Smooth muscle cell (in vitro differentiated cells): ENCODE measurements around the gene RASAL3. TPM values are rescaled to one million over a fixed set of nuclear protein-coding genes. Genes with fewer than 3 reads are reported as not detected.

Source experiments
- DNase-seq: peaks from one replicate; lab custom pipeline; 2025; ENCODE audit not compliant: unreplicated experiment; lab: John Stamatoyannopoulos, UW
- H2AFZ ChIP-seq: fragments of 200-600 bp; sonication (generic); 2 replicates; pipeline ENCODE4 v1.6.0; 2016; ENCODE audit warnings: antibody characterized with exemption, low read depth, mild to moderate bottlenecking
- H3F3A ChIP-seq: fragments of 200-600 bp; sonication (generic); 2 replicates; pipeline ENCODE4 v1.6.0; 2017; ENCODE audit warnings: antibody characterized with exemption, low read depth
- H3K27ac ChIP-seq: fragments of 200-600 bp; sonication (generic); 2 replicates; pipeline ENCODE4 v1.5.1; 2016; ENCODE audit warnings: low read depth, mild to moderate bottlenecking
- H3K27me3 ChIP-seq: fragments of 200-600 bp; sonication (generic); 2 replicates; pipeline ENCODE4 v1.6.1; 2016; ENCODE audit warnings: low read depth, mild to moderate bottlenecking
- H3K36me3 ChIP-seq: fragments of 200-600 bp; sonication (generic); 2 replicates; pipeline ENCODE4 v1.5.1; 2016; ENCODE audit warnings: low read depth
- H3K4me1 ChIP-seq: fragments of 200-600 bp; sonication (generic); 2 replicates; pipeline ENCODE4 v1.5.1; 2016; ENCODE audit warnings: low read depth
- H3K4me2 ChIP-seq: fragments of 200-600 bp; sonication (generic); 2 replicates; pipeline ENCODE4 v1.6.0; 2016; ENCODE audit warnings: mild to moderate bottlenecking
- H3K4me3 ChIP-seq: fragments of 200-600 bp; sonication (generic); 2 replicates; pipeline ENCODE4 v1.5.1; 2016; ENCODE audit warnings: mild to moderate bottlenecking
- H3K79me2 ChIP-seq: fragments of 200-600 bp; sonication (generic); 2 replicates; pipeline ENCODE4 v1.6.0; 2016; ENCODE audit warnings: low read depth, mild to moderate bottlenecking
- H3K9ac ChIP-seq: fragments of 200-600 bp; sonication (generic); 2 replicates; pipeline ENCODE4 v1.6.0; 2016; ENCODE audit warnings: low read depth
- H3K9me3 ChIP-seq: fragments of 200-600 bp; sonication (generic); replicated peaks from 2 replicates; pipeline ENCODE4 v1.5.1; 2016; ENCODE audit warnings: low read depth
- H4K20me1 ChIP-seq: fragments of 200-600 bp; sonication (generic); 2 replicates; pipeline ENCODE4 v1.6.0; 2016; ENCODE audit warnings: low read depth
- WGBS: methylation state at CpG from one replicate; pipeline ENCODE4 v1.1.7; 2016; ENCODE audit warnings: low lambda C conversion rate; 5-methylcytosine and 5-hydroxymethylcytosine counted together
- polyA plus RNA-seq: library from polyadenylated mRNA; unstranded; fragments of >200 nt; fragmentation: Nextera tagmentation; extraction: Ambion mirVana; gene quantifications from 2 replicates; pipeline ENCODE4 v1.2.1, GENCODE V29; 2016
- total RNA-seq: library from RNA; depleted of rRNA; stranded (reverse); fragments of >200 nt; gene quantifications from 2 replicates; pipeline ENCODE4 v1.2.3, GENCODE V29; 2014
- TF ChIP-seq, protein P1 (sequence below): fragments of 200-600 bp; sonication (generic); IDR thresholded peaks from 2 replicates; pipeline ENCODE4 v1.5.1; 2017; ENCODE audit warnings: borderline replicate concordance, mild to moderate bottlenecking, antibody characterized with exemption; ENCODE audit not compliant: insufficient read depth, poor library complexity, severe bottlenecking

The RASAL3 gene
- total and polyA plus RNA-seq, 2 experiments from 2014 or later: 0.24 TPM; not detected in 1

DNA sequence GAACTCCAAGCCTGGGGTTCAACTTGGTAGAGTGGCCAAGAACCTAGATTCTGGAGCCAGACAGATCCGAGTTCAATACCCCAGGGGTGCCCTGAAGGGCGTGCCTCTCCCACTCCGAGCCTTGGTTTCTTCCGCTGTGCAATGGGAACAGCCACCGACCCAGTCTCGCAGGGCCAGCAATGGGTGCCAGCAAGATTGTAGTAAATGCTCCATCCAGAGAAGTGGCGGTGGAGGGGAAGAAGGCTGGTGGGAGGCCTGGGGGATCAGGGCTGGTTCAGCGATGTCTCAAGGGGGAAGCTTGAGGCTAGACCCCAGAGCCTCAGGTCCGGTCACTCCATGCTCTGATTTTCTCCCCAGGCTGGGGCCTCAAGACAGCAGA is 19.1 kb downstream of the RASAL3 start:
- no peaks in the 10 kb centered on the region for H3K79me2 ChIP-seq
- no peak overlapping the region for H3K9ac ChIP-seq
- H3K4me2 ChIP-seq: no peak overlapping the region
- DNase-seq: no peak
- H3F3A ChIP-seq: peaks cover 2% of the 10 kb centered on the region
- 85% methylated on average over 9 of the region's 9 CpGs for WGBS
- TF ChIP-seq, protein P1, sequence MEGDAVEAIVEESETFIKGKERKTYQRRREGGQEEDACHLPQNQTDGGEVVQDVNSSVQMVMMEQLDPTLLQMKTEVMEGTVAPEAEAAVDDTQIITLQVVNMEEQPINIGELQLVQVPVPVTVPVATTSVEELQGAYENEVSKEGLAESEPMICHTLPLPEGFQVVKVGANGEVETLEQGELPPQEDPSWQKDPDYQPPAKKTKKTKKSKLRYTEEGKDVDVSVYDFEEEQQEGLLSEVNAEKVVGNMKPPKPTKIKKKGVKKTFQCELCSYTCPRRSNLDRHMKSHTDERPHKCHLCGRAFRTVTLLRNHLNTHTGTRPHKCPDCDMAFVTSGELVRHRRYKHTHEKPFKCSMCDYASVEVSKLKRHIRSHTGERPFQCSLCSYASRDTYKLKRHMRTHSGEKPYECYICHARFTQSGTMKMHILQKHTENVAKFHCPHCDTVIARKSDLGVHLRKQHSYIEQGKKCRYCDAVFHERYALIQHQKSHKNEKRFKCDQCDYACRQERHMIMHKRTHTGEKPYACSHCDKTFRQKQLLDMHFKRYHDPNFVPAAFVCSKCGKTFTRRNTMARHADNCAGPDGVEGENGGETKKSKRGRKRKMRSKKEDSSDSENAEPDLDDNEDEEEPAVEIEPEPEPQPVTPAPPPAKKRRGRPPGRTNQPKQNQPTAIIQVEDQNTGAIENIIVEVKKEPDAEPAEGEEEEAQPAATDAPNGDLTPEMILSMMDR: no peak
- H3K27me3 ChIP-seq: no peaks in the 10 kb centered on the region
- no peak overlapping the region for H3K27ac ChIP-seq
- H2AFZ ChIP-seq: no peak overlapping the region
- H3K4me3 ChIP-seq: no peak overlapping the region
- H3K9me3 ChIP-seq: no peaks in the 10 kb centered on the region
- no peaks in the 10 kb centered on the region for H3K36me3 ChIP-seq
- no peaks in the 10 kb centered on the region for H3K4me1 ChIP-seq
- H4K20me1 ChIP-seq: no peaks in the 10 kb centered on the region

DNA sequence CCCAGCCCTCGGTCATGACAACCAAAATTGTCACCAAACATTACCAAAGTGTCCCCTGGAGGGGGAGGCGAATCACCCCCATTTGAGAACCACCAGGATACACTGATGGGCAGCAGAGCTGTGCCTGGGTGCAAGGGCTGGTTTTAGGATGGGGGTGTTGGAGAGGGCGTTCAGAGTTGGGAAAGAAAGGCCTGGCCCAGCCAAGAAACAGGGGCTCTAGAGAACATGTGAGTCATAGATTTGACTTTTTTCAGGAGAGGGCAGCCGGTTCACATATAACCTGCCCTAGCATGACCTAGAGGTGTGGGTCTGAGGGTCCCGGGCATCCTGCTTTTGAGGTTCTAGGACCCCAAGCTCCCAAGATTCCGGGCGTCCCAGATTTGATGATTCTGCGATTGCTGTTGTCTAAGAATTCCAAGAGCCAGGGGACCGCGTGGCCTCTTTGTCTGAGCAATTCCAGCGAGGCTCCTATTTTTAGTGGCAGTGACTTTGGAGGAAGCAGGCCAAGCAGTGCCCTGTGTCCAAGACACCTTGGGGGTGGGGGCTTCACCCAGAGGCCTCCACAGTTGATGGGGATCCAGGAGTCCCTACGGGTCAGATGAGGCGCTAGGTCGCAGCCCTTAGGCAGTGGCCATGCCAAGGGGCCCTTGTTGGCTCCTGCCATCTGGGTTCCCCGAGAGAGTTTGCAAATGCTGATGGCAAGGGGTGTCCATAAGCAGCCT is 19.7 kb downstream of the RASAL3 start:
- no peaks in the 10 kb centered on the region for H3K4me1 ChIP-seq
- no peak overlapping the region for H3K4me3 ChIP-seq
- no peaks in the 10 kb centered on the region for H3F3A ChIP-seq
- H3K4me2 ChIP-seq: no peak overlapping the region
- H3K27me3 ChIP-seq: no peaks in the 10 kb centered on the region
- no peaks in the 10 kb centered on the region for H3K36me3 ChIP-seq
- H2AFZ ChIP-seq: no peak overlapping the region
- no peaks in the 10 kb centered on the region for H4K20me1 ChIP-seq
- H3K9ac ChIP-seq: no peak overlapping the region
- no peaks in the 10 kb centered on the region for H3K9me3 ChIP-seq
- TF ChIP-seq, protein P1: no peak
- no peaks in the 10 kb centered on the region for H3K79me2 ChIP-seq
- no peak for DNase-seq
- no peak overlapping the region for H3K27ac ChIP-seq
- WGBS: 92% methylated on average over 15 of the region's 15 CpGs

DNA sequence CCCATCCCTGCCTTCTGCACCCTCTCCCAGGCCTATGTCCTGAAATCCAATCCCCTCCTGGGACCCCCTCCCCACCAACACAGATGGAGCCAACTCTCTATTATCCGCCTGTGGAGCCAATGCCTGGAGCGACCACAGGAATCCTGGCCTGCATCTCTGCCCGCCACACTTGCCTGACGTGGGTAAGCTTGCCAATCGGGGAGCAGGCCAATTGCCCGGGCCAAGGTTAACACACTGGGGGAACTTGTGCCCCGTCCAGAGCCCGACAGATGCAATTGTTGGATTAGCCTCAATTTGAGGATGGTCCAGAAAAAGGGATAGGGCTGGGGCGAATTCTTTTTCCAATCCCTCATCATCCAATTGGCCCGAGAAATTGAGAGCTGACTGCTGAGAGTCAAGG is 20.5 kb downstream of the RASAL3 start:
- H2AFZ ChIP-seq: no peak overlapping the region
- H3K4me3 ChIP-seq: no peak overlapping the region
- H3K27ac ChIP-seq: no peak overlapping the region
- no peaks in the 10 kb centered on the region for H3F3A ChIP-seq
- H4K20me1 ChIP-seq: no peaks in the 10 kb centered on the region
- H3K4me2 ChIP-seq: no peak overlapping the region
- no peaks in the 10 kb centered on the region for H3K27me3 ChIP-seq
- no peak overlapping the region for H3K9ac ChIP-seq
- TF ChIP-seq, protein P1: no peak
- H3K4me1 ChIP-seq: no peaks in the 10 kb centered on the region
- DNase-seq: no peak
- no peaks in the 10 kb centered on the region for H3K36me3 ChIP-seq
- 94% methylated on average over 10 of the region's 10 CpGs for WGBS
- H3K79me2 ChIP-seq: no peaks in the 10 kb centered on the region
- H3K9me3 ChIP-seq: no peaks in the 10 kb centered on the region

DNA sequence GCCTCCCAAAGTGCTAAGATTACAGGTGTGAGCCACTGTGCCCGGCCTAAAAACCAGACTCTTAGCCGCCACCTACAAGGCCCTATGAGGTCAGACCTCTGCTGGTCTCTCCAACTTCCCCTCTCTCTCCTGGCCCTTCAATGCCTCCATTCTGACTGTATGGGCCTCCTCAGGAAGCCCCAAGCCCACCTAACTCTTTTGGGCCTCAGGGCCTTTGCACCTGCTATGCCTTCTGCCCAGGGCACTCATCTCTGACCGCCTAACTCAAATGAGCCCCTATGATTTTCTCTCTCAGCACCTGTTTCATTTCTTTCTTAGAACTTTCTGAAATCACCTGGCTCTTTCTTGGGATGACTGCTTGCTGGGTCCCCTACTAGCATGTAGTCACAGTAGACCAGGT is 21.0 kb downstream of the RASAL3 start:
- DNase-seq: no peak
- no peaks in the 10 kb centered on the region for H3K79me2 ChIP-seq
- H3K4me1 ChIP-seq: no peaks in the 10 kb centered on the region
- H3K4me2 ChIP-seq: no peak overlapping the region
- H3K9ac ChIP-seq: no peak overlapping the region
- TF ChIP-seq, protein P1: no peak
- no peaks in the 10 kb centered on the region for H3K27me3 ChIP-seq
- H3K9me3 ChIP-seq: no peaks in the 10 kb centered on the region
- H3K4me3 ChIP-seq: no peak overlapping the region
- no peaks in the 10 kb centered on the region for H3K36me3 ChIP-seq
- no peaks in the 10 kb centered on the region for H3F3A ChIP-seq
- no peak overlapping the region for H3K27ac ChIP-seq
- 100% methylated on average over 3 of the region's 3 CpGs for WGBS
- no peaks in the 10 kb centered on the region for H4K20me1 ChIP-seq
- no peak overlapping the region for H2AFZ ChIP-seq
